GM18526 (cell line): ENCODE results near the gene ULK4.

Experiments
- POLR2A ChIP-seq: IDR thresholded peaks from 3 replicates; pipeline ENCODE4 v1.6.1; 2011; ENCODE audit not compliant: insufficient read length; ENCODE audit errors: extremely low read depth

Gene ULK4

GRCh38 chr3:41974223-41974622 lies 12.3 kb upstream of the ULK4 start:
- no peak for TF ChIP-seq POLR2A

GRCh38 chr3:41972802-41973201 lies 10.9 kb upstream of the ULK4 start:
- TF ChIP-seq POLR2A, result no peak

- no peak for TF ChIP-seq POLR2A
Measured at GRCh38 chr3:41966206-41966605, 4.3 kb upstream of the ULK4 start.

GRCh38 chr3:41963823-41964222 lies 1.9 kb upstream of the ULK4 start:
- no peak for TF ChIP-seq POLR2A

GRCh38 chr3:41960826-41961750 lies 815 bp downstream of the ULK4 start:
- no peak for TF ChIP-seq POLR2A

GRCh38 chr3:41956574-41956973 lies 5.3 kb downstream of the ULK4 start:
- TF ChIP-seq POLR2A, result no peak

GRCh38 chr3:41955192-41955591 lies 6.7 kb downstream of the ULK4 start:
- TF ChIP-seq POLR2A, result no peak

- no peak for TF ChIP-seq POLR2A
Measured at GRCh38 chr3:41943311-41943843, 18.5 kb downstream of the ULK4 start.

GRCh38 chr3:41940393-41940792 lies 21.5 kb downstream of the ULK4 start:
- no peak for TF ChIP-seq POLR2A

- no peak for TF ChIP-seq POLR2A
Measured at GRCh38 chr3:41936384-41936783, 25.5 kb downstream of the ULK4 start.

- TF ChIP-seq POLR2A, result no peak
Measured at GRCh38 chr3:41933154-41933676, 28.7 kb downstream of the ULK4 start.

GRCh38 chr3:41932464-41932863 lies 29.4 kb downstream of the ULK4 start:
- no peak for TF ChIP-seq POLR2A

GRCh38 chr3:41920406-41920965 lies 41.4 kb downstream of the ULK4 start:
- TF ChIP-seq POLR2A, result no peak

- no peak for TF ChIP-seq POLR2A
Measured at GRCh38 chr3:41915353-41915752, 46.5 kb downstream of the ULK4 start.

GRCh38 chr3:41912280-41912679 lies 49.6 kb downstream of the ULK4 start:
- TF ChIP-seq POLR2A, result no peak
